GM12875 (cell line): ENCODE measurements around the gene TRAF2.
A peak's percentile ranks its signal among the peaks of the same experiment; 100 is the strongest.

Experiments
- H3K4me3 ChIP-seq: one replicate; pipeline ENCODE4 v1.5.1; 2011; ENCODE audit warnings: low read depth, low read length, control low read depth
- TF ChIP-seq, protein P1 (sequence below): IDR thresholded peaks from 2 replicates; pipeline ENCODE4 v1.5.1; 2011; ENCODE audit warnings: low read depth, mild to moderate bottlenecking, control low read depth, inconsistent platforms, low read length, moderate library complexity, borderline replicate concordance; ENCODE audit not compliant: insufficient read depth

TRAF2 gene

DNA sequence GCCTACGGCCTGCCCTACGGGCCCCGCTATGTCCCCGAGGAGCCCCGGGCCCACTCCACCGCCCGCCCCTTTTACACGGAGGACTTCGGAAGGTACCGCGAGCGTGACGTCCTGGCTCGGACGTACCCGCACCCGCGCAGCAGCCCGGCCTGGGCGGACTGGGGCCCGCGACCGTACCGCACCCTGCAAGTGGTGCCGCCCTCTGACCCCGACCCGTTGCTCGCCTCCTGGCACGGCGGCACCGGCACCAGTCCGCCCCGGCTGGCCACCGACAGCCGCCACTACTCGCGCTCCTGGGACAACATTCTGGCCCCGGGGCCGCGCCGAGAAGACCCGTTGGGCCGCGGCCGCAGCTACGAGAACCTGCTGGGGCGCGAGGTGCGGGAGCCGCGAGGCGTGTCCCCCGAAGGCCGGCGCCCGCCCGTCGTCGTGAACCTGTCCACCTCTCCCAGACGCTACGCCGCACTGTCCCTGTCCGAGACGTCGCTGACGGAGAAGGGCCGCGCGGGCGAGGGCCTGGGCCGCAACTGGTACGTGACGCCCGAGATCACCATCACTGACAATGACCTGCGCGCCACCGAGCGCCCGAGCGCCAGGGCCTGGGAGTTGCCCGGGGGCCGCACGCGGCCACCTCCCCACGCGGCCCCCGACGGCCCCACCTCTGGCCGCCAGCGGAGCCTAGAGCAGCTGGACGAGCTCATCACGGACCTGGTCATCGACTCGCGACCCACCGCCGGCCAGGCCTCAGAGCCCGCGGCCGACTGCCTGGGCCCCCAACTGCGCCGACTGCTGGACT, 40.7 kb upstream of the TRAF2 start:
- H3K4me3 ChIP-seq, result no peak overlapping the region

DNA sequence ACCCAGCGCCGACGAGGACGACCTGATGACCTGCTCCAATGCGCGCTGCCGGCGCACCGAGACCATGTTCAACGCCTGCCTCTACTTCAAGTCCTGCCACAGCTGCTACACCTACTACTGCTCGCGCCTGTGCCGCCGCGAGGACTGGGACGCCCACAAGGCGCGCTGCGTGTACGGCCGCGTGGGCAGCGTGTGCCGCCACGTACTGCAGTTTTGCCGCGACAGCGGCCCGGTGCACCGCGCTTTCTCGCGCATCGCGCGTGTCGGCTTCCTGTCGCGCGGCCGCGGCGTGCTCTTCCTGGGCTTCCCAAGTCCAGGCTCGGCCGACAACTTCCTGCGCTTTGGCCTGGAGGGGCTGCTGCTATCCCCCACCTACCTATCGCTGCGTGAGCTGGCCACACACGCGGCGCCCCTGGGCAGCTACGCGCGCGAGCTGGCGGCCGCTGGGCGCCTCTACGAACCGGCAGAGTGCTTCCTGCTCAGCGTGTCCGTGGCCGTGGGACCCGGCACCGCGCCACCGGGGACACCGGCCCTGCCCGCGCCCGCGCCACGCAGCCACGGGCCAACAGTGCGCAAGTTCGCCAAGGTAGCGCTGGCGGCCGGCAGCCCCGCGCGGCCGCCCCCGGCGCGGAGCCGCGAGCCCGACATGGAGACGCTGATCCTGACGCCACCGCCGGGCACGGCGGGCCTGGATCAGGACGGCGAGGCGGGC, 39.8 kb upstream of the TRAF2 start:
- no peak overlapping the region for H3K4me3 ChIP-seq
- TF ChIP-seq, protein P1, sequence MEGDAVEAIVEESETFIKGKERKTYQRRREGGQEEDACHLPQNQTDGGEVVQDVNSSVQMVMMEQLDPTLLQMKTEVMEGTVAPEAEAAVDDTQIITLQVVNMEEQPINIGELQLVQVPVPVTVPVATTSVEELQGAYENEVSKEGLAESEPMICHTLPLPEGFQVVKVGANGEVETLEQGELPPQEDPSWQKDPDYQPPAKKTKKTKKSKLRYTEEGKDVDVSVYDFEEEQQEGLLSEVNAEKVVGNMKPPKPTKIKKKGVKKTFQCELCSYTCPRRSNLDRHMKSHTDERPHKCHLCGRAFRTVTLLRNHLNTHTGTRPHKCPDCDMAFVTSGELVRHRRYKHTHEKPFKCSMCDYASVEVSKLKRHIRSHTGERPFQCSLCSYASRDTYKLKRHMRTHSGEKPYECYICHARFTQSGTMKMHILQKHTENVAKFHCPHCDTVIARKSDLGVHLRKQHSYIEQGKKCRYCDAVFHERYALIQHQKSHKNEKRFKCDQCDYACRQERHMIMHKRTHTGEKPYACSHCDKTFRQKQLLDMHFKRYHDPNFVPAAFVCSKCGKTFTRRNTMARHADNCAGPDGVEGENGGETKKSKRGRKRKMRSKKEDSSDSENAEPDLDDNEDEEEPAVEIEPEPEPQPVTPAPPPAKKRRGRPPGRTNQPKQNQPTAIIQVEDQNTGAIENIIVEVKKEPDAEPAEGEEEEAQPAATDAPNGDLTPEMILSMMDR, result no peak

More for the DNA sequence above, 40.7 kb upstream of the TRAF2 start:
- TF ChIP-seq, protein P1, result no peak

DNA sequence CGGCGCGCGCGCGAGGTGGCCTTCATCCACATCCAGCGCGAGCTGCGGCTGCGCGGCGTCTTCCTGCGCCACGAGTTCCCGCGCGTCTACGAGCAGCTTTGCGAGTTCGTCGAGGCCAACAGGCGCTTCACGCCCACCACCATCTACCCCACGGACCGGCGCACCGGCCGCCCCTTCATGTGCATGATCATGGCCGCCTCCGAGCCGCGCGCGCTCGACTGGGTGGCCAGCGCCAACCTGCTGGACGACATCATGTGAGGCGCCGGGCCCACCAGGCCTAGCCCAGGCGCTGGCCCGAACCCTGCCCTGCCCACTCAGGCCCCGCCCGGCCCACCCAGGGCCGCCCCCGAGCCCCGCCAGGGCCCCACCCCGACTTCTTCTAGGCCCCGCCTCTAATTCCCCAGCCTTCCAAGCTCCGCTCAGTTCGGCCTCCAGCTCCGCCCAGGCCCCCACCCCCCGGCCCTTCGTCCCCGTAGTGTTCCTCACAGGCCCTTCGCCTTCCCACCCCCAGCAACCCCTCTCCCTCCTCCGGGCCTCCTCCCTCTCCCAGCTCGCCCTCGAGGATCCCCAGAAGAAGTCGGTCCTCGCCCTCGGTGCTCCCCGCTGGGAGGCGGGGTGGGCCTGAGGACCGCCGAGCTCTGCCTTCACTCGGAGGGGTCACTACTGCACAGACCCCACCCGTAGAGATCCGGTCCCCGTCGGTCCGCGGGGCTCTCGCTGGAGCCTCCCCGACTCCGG, 39.1 kb upstream of the TRAF2 start:
- TF ChIP-seq, protein P1, result no peak
- peak overlapping the region; percentile 64 for H3K4me3 ChIP-seq

DNA sequence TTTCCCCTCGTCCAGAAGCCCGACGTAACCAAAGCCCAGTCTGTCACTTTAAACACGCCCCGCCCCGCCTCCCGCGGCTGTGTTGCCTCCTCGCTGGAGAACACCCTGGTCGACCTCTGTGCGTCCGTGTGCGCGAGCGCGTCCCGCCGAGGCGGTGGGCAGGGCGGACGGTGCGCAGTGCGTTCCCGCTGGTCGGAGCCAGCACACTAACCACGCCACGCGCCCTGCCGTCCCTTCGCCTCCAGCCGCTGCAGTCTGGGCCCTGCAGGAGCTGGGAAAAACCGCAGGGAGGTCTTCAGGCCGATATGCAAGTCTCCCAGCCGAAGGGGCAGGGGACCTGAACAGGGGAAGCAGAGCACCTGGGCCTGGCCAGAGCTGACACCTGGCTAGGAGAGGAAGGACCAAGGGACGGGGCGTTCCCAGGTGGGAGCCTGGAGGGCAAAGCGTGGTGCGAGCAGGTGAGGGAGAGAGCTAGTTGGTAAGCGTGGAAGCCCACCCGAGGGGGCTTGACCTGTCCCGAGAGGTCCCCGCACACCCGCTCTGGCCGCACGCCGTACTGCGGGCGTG, 38.4 kb upstream of the TRAF2 start:
- TF ChIP-seq, protein P1, result no peak

DNA sequence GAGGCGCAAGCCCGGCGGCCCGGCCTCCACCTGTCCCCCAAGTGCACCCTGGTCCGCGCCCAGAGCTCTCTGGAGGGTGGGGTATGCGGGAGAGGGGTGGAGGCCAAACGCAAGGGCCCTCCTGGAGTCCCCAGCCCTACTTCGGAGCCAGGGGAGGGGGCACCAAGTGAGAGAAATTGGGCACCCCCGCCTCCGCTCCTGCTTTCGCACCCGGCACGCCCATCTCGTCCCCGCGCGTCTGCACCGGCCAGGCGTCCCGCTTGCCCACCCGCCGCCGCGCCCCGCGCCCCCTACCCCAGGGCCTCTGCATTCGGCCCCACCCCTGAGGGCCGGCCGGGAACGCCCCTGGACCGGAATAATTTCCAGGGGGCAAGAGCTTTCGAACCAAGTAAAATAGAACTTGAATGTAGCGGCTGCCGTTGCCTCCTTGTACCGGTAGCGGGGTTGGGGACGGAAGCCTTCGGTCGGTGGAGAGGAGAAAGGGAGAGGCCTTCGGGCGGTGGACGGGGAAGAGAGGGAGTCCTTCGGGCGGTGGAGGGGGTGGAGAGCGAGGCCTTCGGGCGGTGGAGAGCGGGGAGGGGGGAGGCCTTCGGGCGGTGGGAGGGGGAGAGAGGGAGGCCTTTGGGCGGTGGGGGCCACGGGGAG, 37.8 kb upstream of the TRAF2 start:
- H3K4me3 ChIP-seq, result peak overlapping the region; percentile 64
- TF ChIP-seq, protein P1, result no peak

More for the DNA sequence above, 38.4 kb upstream of the TRAF2 start:
- H3K4me3 ChIP-seq, result peak overlapping the region; percentile 64
